ENCODE results near the gene KRT84. TPM values are rescaled to one million over a fixed set of nuclear protein-coding genes. Genes with fewer than 3 reads are reported as not detected.

Gene KRT84
- total RNA-seq, 2 experiments from 2014 or later: not detected

DNA sequence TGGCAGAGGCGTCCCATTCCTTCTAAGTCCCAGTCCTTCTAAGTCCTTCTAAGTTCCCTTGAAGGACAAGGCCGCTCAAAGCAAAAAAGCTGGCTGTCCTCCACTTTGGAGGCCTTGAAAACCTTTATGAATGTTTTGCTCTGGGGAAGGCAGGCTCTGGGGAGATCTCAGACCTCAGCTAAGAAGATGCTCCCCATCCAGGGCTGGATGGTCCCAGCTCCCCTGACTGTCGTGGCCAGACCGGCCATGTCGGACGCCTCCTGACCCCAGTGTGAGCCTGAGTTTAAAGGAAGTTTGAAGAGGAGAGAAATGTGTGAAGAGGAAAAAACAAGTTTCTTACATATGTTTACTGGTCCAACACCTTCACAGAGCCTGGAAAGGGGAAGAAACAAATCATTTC is 5.9 kb downstream of the KRT84 start:
- POLR2A ChIA-PET: no interaction called here
- no TSS peak for BruUV-seq (replicated peaks)
- intact Hi-C loops (cut with micrococcal nuclease; ENCODE audit: unreplicated experiment): no loop called here

DNA sequence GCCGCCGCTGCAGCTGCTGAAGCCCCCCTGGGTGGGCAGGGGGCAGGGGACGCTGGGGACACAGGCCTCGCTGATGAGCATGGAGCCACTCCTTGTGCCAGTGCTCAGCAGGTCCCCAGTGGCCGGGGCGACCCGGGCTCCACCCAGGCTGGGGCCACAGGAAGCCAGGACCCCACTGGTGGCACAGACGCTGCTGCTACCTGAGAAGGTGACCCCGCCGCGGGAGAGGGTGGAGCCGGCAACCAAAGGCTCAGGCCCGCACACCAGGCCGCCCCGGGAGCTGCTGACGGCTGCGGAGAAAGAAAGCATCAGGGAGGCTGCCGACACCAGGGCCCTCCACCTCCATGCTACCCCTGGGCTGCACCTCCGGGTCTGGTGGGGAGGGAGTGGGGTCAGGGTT is 7.4 kb downstream of the KRT84 start:
- TF ChIP-seq, protein P1, sequence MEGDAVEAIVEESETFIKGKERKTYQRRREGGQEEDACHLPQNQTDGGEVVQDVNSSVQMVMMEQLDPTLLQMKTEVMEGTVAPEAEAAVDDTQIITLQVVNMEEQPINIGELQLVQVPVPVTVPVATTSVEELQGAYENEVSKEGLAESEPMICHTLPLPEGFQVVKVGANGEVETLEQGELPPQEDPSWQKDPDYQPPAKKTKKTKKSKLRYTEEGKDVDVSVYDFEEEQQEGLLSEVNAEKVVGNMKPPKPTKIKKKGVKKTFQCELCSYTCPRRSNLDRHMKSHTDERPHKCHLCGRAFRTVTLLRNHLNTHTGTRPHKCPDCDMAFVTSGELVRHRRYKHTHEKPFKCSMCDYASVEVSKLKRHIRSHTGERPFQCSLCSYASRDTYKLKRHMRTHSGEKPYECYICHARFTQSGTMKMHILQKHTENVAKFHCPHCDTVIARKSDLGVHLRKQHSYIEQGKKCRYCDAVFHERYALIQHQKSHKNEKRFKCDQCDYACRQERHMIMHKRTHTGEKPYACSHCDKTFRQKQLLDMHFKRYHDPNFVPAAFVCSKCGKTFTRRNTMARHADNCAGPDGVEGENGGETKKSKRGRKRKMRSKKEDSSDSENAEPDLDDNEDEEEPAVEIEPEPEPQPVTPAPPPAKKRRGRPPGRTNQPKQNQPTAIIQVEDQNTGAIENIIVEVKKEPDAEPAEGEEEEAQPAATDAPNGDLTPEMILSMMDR (conservative IDR thresholded peaks at IDR 0.05; ENCODE audit: low read length): no peak
- no peak for TF ChIP-seq EZH2phosphoT487 (IDR thresholded peaks at IDR 0.05; ENCODE audit: borderline replicate concordance, low read depth, low read length)
- H3K9me2 ChIP-seq (ENCODE audit: insufficient read depth, low read length): no peaks in the 10 kb centered on the region
- no peak overlapping the region for H3K4me3 ChIP-seq (ENCODE audit: low read depth, low read length, poor library complexity, severe bottlenecking)
- intact Hi-C loops (cut with micrococcal nuclease; ENCODE audit: unreplicated experiment): no loop called here
- no peak overlapping the region for H2AFZ ChIP-seq (ENCODE audit: low read length)
- no peaks in the 10 kb centered on the region for H3K79me2 ChIP-seq (ENCODE audit: insufficient read depth, low read depth, low read length)
- no peaks in the 10 kb centered on the region for H4K20me1 ChIP-seq (ENCODE audit: insufficient read depth, low read length)
- H3K27ac ChIP-seq (ENCODE audit: low read depth, low read length, poor library complexity, severe bottlenecking): no peak overlapping the region
- no peaks in the 10 kb centered on the region for H3K36me3 ChIP-seq (ENCODE audit: insufficient read depth, low read length)
- CTCF ChIA-PET (ENCODE audit: unreplicated experiment): no interaction called here
- BruUV-seq (replicated peaks): no TSS peak
- POLR2A ChIA-PET: interaction anchor here (0.5 to 0.6 kb wide), 2 partner anchors 538 to 971 kb away, joined by 3 read pairs; no protein-coding TSS in a partner anchor
- H3K4me2 ChIP-seq (ENCODE audit: low read length): no peak overlapping the region
- DNase-seq (ENCODE audit: low spot score): no peak
- H3K4me1 ChIP-seq (ENCODE audit: insufficient read depth, low read length, poor library complexity, severe bottlenecking): no peaks in the 10 kb centered on the region
- peaks cover 10% of the 10 kb centered on the region; the same call in 1 of the 2 replicates for H3K9me3 ChIP-seq (ENCODE audit: low read length)

More for the DNA sequence above, 5.9 kb downstream of the KRT84 start:
- no peak overlapping the region for H2AFZ ChIP-seq (ENCODE audit: low read length)
- H3K9me3 ChIP-seq (ENCODE audit: low read length): no peaks in the 10 kb centered on the region
- no peaks in the 10 kb centered on the region for H3K4me1 ChIP-seq (ENCODE audit: insufficient read depth, low read length, poor library complexity, severe bottlenecking)
- H4K20me1 ChIP-seq (ENCODE audit: insufficient read depth, low read length): no peaks in the 10 kb centered on the region
- no peak overlapping the region for H3K27ac ChIP-seq (ENCODE audit: low read depth, low read length, poor library complexity, severe bottlenecking)
- H3K36me3 ChIP-seq (ENCODE audit: insufficient read depth, low read length): no peaks in the 10 kb centered on the region
- TF ChIP-seq EZH2phosphoT487 (IDR thresholded peaks at IDR 0.05; ENCODE audit: borderline replicate concordance, low read depth, low read length): no peak
- TF ChIP-seq, protein P1 (conservative IDR thresholded peaks at IDR 0.05; ENCODE audit: low read length): no peak
- no peak for DNase-seq (ENCODE audit: low spot score)
- CTCF ChIA-PET (ENCODE audit: unreplicated experiment): no interaction called here
- H3K4me3 ChIP-seq (ENCODE audit: low read depth, low read length, poor library complexity, severe bottlenecking): no peak overlapping the region
- H3K4me2 ChIP-seq (ENCODE audit: low read length): no peak overlapping the region
- no peaks in the 10 kb centered on the region for H3K79me2 ChIP-seq (ENCODE audit: insufficient read depth, low read depth, low read length)
- H3K9me2 ChIP-seq (ENCODE audit: insufficient read depth, low read length): no peaks in the 10 kb centered on the region

DNA sequence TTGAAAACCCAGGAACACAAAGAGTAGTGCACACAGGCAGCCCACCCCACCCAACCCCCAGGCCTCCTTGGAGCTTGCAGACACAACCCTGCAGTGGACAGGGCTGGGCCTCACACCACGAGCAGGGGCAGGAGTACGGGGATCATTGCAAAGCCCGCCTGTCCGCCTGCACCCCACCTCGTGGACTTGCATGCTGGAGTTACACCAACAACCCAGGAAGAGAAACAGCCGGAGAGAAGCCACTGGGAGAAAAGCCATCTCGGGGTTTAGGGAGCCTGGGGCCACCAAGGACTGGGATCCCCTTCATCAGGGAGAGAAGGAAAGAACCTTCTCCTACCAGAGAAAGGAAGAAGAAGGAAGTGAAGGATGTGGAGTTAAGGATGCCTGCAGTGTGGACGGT is 8.2 kb downstream of the KRT84 start:
- intact Hi-C loops (cut with micrococcal nuclease; ENCODE audit: unreplicated experiment): no loop called here
- peaks cover 10% of the 10 kb centered on the region; the same call in 1 of the 2 replicates for H3K9me3 ChIP-seq (ENCODE audit: low read length)
- BruUV-seq (replicated peaks): no TSS peak

More for the DNA sequence above, 8.2 kb downstream of the KRT84 start:
- ChIA-PET POLR2A (no interaction called here), CTCF (ENCODE audit: unreplicated experiment) (no interaction called here)
- TF ChIP-seq, protein P1 (conservative IDR thresholded peaks at IDR 0.05; ENCODE audit: low read length): no peak
- no peak for TF ChIP-seq EZH2phosphoT487 (IDR thresholded peaks at IDR 0.05; ENCODE audit: borderline replicate concordance, low read depth, low read length)
- Histone ChIP-seq H3K4me2 (ENCODE audit: low read length) (no peak overlapping the region), H4K20me1 (ENCODE audit: insufficient read depth, low read length) (no peaks in the 10 kb centered on the region), H3K36me3 (ENCODE audit: insufficient read depth, low read length) (no peaks in the 10 kb centered on the region), H2AFZ (ENCODE audit: low read length) (no peak overlapping the region), H3K9me2 (ENCODE audit: insufficient read depth, low read length) (no peaks in the 10 kb centered on the region), H3K4me3 (ENCODE audit: low read depth, low read length, poor library complexity, severe bottlenecking) (no peak overlapping the region), H3K27ac (ENCODE audit: low read depth, low read length, poor library complexity, severe bottlenecking) (no peak overlapping the region), H3K79me2 (ENCODE audit: insufficient read depth, low read depth, low read length) (no peaks in the 10 kb centered on the region), H3K4me1 (ENCODE audit: insufficient read depth, low read length, poor library complexity, severe bottlenecking) (no peaks in the 10 kb centered on the region)
- no peak for DNase-seq (ENCODE audit: low spot score)
